ENCODE results near the gene SMCP. TPM values are rescaled to one million over a fixed set of nuclear protein-coding genes. Genes with fewer than 3 reads are reported as not detected.

The SMCP gene
- total RNA-seq, 2 experiments from 2014 or later, result not detected

GRCh38 chr1:152884506-152884905 is 6.4 kb downstream of the SMCP start:
- no peak for ATAC-seq
- TF ChIP-seq CTCF (IDR thresholded peaks at IDR 0.05), result no peak
- H3K9me3 Mint-ChIP-seq, result no peaks in the 10 kb centered on the region

GRCh38 chr1:152884966-152885624 is 7.0 kb downstream of the SMCP start:
- intact Hi-C loops (cut with micrococcal nuclease), result no loop called here
- Mint-ChIP-seq H3K27ac (no peak overlapping the region), H3K27me3 (peaks cover 7% of the 10 kb centered on the region), H3K4me3 (no peak overlapping the region), H3K4me1 (ENCODE audit: low read depth) (no peaks in the 10 kb centered on the region), H3K9me3 (no peaks in the 10 kb centered on the region), H3K36me3 (ENCODE audit: low read depth) (no peaks in the 10 kb centered on the region)
- ATAC-seq (no peak), DNase-seq (no peak)
- ChIA-PET CTCF (no interaction called here), POLR2A (no interaction called here)
- TF ChIP-seq CTCF (IDR thresholded peaks at IDR 0.05), result no peak

More at GRCh38 chr1:152884506-152884905, 6.4 kb downstream of the SMCP start:
- no peaks in the 10 kb centered on the region for H3K36me3 Mint-ChIP-seq (ENCODE audit: low read depth)
- no peak overlapping the region for H3K27ac Mint-ChIP-seq
- CTCF ChIA-PET, result no interaction called here
- intact Hi-C loops (cut with micrococcal nuclease), result no loop called here
- DNase-seq, result no peak
- H3K4me3 Mint-ChIP-seq, result no peak overlapping the region
- no peaks in the 10 kb centered on the region for H3K4me1 Mint-ChIP-seq (ENCODE audit: low read depth)
- POLR2A ChIA-PET, result no interaction called here
- peaks cover 7% of the 10 kb centered on the region for H3K27me3 Mint-ChIP-seq

GRCh38 chr1:152886085-152886484 is 8.0 kb downstream of the SMCP start:
- H3K27ac Mint-ChIP-seq, result no peak overlapping the region
- POLR2A ChIA-PET, result no interaction called here
- no peak for ATAC-seq

GRCh38 chr1:152886758-152887409 is 8.8 kb downstream of the SMCP start:
- POLR2A ChIA-PET, result no interaction called here
- H3K9me3 Mint-ChIP-seq, result no peaks in the 10 kb centered on the region

More at GRCh38 chr1:152886085-152886484, 8.0 kb downstream of the SMCP start:
- CTCF ChIA-PET, result no interaction called here
- no peak for TF ChIP-seq CTCF (IDR thresholded peaks at IDR 0.05)
- H3K4me3 Mint-ChIP-seq, result no peak overlapping the region
- H3K27me3 Mint-ChIP-seq, result peaks cover 7% of the 10 kb centered on the region
- intact Hi-C loops (cut with micrococcal nuclease), result no loop called here
- H3K4me1 Mint-ChIP-seq (ENCODE audit: low read depth), result no peaks in the 10 kb centered on the region
- H3K9me3 Mint-ChIP-seq, result no peaks in the 10 kb centered on the region
- DNase-seq, result no peak
- no peaks in the 10 kb centered on the region for H3K36me3 Mint-ChIP-seq (ENCODE audit: low read depth)

More at GRCh38 chr1:152886758-152887409, 8.8 kb downstream of the SMCP start:
- H3K27me3 Mint-ChIP-seq, result peaks cover 10% of the 10 kb centered on the region
- H3K36me3 Mint-ChIP-seq (ENCODE audit: low read depth), result no peaks in the 10 kb centered on the region
- intact Hi-C loops (cut with micrococcal nuclease), result no loop called here
- no peak for DNase-seq
- CTCF ChIA-PET, result interaction anchor here (1.3 kb wide), 1 partner anchor 18 kb away, joined by 4 read pairs; no protein-coding TSS in a partner anchor
- H3K4me3 Mint-ChIP-seq, result no peak overlapping the region
- H3K27ac Mint-ChIP-seq, result no peak overlapping the region
- no peak for TF ChIP-seq CTCF (IDR thresholded peaks at IDR 0.05)
- H3K4me1 Mint-ChIP-seq (ENCODE audit: low read depth), result no peaks in the 10 kb centered on the region
- ATAC-seq, result no peak

Data from activated CD8-positive, alpha-beta T cell treated with anti-CD3 and anti-CD28 coated beads for 36 hours (primary cell).